Stimulated activated CD8-positive, alpha-beta memory T cell treated with anti-CD3 and anti-CD28 coated beads, Interleukin-4, amount 100 ng/mL, for 48 hours (primary cell): Measurements from ENCODE around the gene ENTPD8.
A peak's percentile ranks its signal among the peaks of the same experiment; 100 is the strongest.
"Not testable (repeated sequence)": the region's sequence is repeated elsewhere in the genome, so short reads cannot be mapped to it uniquely, and the experiment has no call there.

Source experiments
- DNase-seq: peaks from one replicate; pipeline ENCODE4 v3.0.0-alpha.2; 2020

Gene ENTPD8

DNA sequence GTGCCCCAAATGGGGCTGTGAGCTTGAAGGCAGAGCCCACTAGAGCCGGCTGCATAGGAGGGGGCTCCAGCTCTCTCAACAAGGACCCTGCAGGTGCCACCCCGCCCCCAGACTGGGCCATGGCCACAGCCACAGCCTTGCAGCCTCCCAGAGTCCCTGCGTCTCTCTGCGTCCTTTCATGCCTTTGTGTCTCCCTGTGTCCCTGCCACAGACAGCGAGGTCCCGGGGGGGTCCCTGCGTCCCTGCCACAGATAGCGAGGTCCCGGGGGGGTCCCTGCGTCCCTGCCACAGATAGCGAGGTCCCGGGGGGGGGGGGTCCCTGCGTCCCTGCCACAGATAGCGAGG is 11.6 kb downstream of the ENTPD8 start:
- DNase-seq = no peak

GRCh38 chr9:137428841-137429545 is 12.2 kb downstream of the ENTPD8 start:
- DNase-seq = no peak

DNA sequence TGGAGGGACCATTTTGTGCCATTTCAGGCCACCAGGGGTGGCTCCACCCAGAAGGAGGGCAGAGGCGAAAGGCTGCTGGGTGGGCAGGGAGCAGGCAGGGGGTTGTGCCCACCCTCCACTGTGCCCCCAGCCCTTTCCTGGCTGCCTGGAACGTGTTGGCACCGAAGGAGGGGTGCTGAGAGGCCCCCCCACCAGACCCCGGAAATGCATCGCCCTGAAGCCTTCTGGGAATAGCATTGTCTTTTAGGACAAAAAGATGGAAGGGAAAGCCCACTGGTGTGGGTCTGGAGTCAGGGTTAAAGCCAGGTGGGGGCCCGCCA is 12.9 kb downstream of the ENTPD8 start:
- no peak for DNase-seq

DNA sequence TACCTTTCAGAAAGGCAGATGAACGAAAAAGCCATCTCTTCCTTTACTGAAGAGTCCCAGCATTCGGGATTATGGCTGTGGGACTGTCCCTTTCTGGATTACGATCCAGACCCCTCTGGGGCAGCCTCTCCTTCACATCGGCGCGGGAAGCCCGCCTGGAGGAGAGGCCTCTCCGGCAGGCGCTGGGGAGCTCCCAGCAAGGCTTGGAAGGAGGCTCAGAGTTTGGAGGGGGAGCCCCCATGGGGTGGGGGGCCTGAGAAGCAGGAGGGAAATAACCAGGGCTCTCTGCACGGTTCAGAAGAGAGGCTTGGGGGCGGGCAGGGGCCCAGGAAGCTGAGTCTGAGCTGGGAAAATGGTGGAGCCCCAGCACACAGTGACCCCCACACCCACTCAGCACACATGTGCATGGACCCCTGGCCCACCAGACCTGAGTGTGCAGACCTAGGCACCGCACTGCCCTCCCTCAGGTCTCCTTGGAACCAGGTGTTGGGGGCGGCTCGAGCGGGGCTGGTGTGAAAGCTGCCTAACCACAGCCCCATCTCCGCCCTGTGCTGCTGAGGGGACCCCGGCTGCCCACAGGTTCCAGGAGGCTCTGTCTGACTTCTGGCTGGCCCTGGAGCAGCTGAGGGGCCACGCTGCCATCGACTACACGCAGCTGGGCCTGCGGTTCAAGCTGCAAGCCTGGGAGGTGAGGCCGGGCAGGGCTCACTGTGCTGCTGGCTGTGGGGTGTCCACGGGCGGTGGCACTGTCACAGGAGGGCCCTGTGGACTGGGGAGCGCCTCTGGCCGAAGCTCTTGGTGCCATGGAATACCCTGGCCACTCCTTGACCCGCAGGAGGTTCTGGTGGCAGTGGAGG is 13.5 kb downstream of the ENTPD8 start:
- no peak for DNase-seq

DNA sequence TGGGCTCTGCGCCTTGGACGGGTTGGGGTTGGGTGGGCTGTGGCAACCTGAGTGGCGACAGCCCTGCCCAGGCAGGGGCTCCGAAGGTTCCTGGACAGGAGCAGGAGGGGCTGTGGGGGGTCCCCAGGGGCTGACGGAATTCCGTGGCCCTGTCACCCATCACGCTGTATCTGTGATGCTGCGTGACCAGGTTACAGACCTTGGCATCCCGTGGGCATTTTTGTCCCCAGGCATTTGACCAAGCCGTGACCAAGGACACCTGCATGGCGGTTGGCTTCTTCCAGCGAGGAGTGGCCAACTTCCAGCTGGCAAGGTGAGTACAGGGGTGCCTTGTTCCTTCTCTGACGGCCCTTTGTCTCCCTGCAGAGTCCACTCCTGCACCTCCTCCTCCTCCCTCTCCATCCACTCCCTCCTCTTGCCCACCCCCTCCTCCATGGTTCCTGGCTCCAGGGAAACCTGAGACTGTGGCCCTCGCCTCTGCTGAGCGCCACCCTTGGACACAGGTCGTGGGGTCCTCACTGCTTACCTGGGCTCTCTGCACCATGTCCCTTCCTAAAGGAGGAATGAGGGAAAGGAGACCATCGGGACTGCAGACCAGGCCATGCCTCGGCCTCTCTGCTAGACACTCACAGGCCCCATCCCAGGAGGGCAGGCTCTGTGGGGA is 15.0 kb downstream of the ENTPD8 start:
- no peak for DNase-seq

GRCh38 chr9:137423514-137424291 is 17.5 kb downstream of the ENTPD8 start:
- no peak for DNase-seq

GRCh38 chr9:137422604-137423513 is 18.3 kb downstream of the ENTPD8 start, which contains the start of the genes EXD3 and NOXA1:
TSS of gene EXD3 (minus strand) at chr9:137423162. CDS start at chr9:137395357, 27,805 bp downstream.
TSS of gene NOXA1 (plus strand) at chr9:137423393. CDS start at chr9:137423530, 137 bp downstream.
- DNase-seq = peak; percentile 98

- no peak for DNase-seq
These were observed 19.1 kb downstream of the ENTPD8 start for GRCh38 chr9:137421838-137422603.

GRCh38 chr9:137417161-137418021 is 23.8 kb downstream of the ENTPD8 start:
- no peak for DNase-seq

DNA sequence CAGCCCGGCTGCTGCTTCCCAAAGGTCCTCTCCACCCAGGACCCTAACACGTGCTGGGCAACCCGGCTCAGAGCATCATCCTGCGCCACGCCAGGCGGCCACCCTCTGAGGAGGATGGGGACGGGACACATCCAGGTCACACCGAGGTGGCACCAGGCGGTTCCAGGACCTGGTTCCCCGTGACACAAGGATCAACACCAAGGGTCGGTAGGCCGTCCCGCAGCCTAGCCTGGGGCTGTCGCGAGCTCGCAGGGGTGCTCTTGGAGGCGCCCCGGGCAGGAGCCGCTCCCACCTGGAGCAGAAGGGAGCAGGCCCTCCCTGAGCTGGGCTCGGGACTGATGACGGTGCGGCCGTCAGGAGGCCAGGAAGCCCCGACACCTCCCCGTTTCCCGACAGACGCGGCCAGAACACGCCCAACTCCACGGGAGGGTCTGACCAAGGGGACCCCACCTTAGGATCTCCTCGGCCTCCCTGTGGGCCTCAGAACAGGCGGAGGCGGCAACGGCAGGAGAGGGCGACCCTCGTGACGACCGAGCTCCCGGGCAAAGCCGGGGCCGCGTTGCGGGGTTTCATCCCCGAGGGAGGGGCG is 24.5 kb downstream of the ENTPD8 start:
- no peak for DNase-seq

- DNase-seq = no peak
These were observed 25.1 kb downstream of the ENTPD8 start for GRCh38 chr9:137416006-137416562.

DNA sequence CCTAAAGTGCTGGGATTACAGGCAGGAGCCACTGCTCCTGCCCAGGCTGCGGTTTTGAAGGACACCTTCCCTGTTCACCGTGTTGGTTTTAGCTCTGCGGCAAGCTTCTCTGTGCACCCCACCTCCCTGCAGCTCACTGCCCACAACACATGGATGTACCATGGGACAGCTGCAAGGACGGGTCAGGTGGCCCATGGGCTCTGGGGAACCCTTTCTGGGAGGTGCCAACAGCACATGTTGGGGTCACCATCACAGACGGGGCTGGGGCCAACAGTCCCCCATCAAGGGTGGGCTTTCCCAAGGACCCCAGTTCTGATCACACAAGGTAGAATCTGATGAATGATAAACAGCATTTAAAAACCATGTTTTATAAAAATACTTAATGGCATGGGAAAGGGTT is 25.7 kb downstream of the ENTPD8 start:
- DNase-seq = no peak

- DNase-seq = no peak
These were observed 28.7 kb downstream of the ENTPD8 start for GRCh38 chr9:137412431-137412830.

DNA sequence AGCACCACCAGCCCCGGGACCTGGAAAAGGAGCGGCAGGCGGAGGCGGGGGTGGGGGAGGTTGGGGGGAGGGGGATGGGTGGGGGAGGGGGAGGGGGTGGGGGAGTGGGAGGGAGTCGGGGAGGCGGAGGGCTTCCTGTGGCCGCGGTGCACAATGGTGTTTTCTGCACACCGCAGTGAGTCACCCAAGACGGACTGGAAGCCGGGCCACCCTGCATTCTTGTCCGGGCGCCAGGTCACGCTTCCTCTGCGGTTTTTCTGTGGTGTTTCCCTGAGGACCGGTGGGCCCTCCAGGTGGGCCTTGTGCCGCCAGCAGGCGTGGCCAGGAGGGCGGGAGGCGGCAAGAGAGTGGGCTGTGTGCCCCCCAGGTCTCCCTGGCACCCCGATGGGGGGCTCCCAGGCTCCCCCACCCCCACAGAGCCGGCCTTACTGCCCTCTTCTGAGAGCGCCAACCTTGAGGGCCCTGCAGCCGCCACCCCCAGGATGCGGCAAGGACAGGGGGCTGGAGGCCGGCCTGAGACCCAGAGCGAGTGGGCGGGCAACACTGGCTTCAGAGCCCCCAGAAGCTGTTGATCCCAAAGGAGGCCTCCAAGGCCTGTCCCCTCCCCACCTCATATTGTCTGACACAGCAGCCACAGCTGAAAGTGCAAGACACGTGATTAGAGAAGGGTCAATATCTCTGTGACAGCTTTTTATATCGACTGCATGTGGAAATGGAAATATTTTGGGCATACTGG is 29.3 kb downstream of the ENTPD8 start:
- peak; percentile 71 for DNase-seq

DNA sequence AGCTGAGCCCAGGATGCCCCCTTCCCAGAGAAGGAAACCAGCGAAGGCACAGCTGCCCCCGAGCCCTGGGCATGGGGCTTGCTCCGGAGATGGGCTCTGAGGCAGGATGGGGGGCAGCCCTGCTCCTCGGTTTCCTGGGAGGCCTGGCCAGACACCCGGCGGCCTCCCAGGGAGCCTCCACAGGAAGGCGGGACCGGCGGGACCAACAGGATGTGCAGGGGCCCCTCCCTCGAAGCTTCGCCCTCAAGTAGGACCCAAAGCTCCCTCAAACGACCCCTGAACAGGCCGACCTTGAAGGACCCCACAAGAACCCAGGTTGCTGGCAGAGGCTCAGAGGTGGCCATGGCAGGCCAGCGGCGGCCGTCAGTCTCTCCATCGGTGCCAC is 29.9 kb downstream of the ENTPD8 start:
- DNase-seq = no peak

DNA sequence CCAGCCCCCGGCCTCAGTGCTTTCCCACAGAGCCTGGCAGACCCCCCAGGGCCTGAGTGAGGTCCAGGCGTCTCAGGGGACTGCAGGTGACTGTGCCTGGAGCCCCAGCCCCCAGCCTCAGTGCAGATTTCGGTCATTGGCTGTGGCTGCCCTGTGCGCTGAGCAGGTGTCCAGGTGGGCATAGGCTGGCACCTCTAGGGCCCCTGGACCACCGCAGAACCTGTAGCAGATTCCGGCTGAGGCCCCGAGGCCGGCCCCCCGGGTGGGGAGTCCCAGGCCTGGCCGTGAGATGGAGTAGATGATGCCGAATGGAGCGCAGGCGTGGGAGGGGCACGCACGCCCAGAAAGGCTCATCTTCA is 30.3 kb downstream of the ENTPD8 start:
- no peak for DNase-seq

DNA sequence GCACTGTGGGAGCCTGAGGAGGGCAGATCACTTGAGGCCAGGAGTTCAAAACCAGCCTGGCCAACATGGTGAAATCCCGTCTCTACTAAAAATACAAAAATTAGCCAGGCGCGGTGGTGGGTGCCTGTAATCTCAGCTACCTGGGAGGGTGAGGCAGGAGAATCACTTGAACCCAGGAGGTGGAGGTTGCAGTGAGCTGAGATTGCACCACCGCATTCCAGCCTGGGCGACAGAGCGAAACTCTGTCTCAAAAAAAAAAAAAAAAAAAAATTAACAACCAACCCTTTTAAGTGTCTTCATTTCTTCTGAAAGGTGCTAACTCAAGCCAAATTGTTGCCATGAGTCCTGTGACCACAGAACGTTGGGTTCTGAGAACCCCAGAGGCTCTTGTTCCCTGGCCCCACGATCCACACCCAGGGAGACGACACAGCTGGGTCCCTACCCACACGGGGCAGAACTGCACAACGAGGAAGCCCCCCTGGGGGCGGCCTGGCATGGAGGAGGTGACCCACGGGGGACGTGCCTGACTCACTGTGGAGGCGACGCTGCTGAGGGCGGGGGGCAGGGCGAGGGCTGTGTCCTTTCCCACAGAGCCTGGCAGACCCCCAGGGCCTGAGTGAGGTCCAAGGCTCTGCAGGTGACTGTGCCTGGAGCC is 30.8 kb downstream of the ENTPD8 start:
- DNase-seq = not testable (repeated sequence)

DNA sequence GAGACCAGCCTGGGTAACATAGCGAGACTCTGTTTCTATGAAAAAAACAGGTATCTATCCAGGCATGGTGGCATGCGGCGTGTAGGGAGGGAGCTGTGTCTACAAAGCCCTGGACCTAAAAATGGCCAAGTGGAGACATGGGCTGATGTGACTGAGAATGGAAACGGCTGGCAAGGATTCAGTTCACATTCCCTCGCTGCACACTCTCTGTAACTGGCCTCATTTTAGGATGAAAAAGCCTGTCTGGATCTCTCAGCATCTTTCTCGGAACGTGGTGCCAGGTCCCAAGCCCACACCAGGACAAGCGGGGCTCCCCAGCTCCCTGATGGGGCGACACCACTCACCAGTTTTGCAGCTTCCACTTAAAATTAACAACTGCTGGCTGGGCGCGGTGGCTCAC is 31.6 kb downstream of the ENTPD8 start:
- DNase-seq = no peak
